Breast epithelium (tissue), 3 donors: Measurements from ENCODE around the gene LGI4.

Experiments
- POLR2A ChIP-seq: fragments of 450-650 bp; IDR thresholded peaks from one replicate; pipeline ENCODE4 v1.6.1; 2016; ENCODE audit warnings: antibody characterized with exemption, mild to moderate bottlenecking, moderate library complexity
- POLR2AphosphoS5 ChIP-seq, 3 donors: sonication (generic); formaldehyde crosslinking; IDR thresholded peaks; one replicate each; pipeline ENCODE4 v1.6.1; 2017; ENCODE audit warnings: antibody characterized with exemption in 3 of 3
- TF ChIP-seq, protein P1 (sequence below), 3 donors: fragments of 450-650 bp; IDR thresholded peaks; one replicate each; pipeline ENCODE4 v1.5.1; 2016 to 2017; ENCODE audit warnings: antibody characterized with exemption in 3 of 3, mild to moderate bottlenecking in 3 of 3, moderate library complexity in 3 of 3

- TF ChIP-seq POLR2AphosphoS5 (IDR thresholded peaks at IDR 0.05) (no peak), POLR2A (no peak)
- TF ChIP-seq, protein P1, sequence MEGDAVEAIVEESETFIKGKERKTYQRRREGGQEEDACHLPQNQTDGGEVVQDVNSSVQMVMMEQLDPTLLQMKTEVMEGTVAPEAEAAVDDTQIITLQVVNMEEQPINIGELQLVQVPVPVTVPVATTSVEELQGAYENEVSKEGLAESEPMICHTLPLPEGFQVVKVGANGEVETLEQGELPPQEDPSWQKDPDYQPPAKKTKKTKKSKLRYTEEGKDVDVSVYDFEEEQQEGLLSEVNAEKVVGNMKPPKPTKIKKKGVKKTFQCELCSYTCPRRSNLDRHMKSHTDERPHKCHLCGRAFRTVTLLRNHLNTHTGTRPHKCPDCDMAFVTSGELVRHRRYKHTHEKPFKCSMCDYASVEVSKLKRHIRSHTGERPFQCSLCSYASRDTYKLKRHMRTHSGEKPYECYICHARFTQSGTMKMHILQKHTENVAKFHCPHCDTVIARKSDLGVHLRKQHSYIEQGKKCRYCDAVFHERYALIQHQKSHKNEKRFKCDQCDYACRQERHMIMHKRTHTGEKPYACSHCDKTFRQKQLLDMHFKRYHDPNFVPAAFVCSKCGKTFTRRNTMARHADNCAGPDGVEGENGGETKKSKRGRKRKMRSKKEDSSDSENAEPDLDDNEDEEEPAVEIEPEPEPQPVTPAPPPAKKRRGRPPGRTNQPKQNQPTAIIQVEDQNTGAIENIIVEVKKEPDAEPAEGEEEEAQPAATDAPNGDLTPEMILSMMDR (IDR thresholded peaks at IDR 0.05), result no peak
Observed at GRCh38 chr19:35144259-35144599, 9.4 kb upstream of the LGI4 start.
